C4-2B (cell line): Measurements from ENCODE around the gene GGT1.
"Not testable (repeated sequence)": the region's sequence is repeated elsewhere in the genome, so short reads cannot be mapped to it uniquely, and the experiment has no call there.

Source experiments
- CTCF ChIP-seq: fragments of 450-650 bp; conservative IDR thresholded peaks from 2 replicates; pipeline ENCODE4 v1.5.1; 2017; ENCODE audit warnings: mild to moderate bottlenecking
- ZFX ChIP-seq: fragments of 450-650 bp; IDR thresholded peaks from 2 replicates; pipeline ENCODE4 v1.6.1; 2017

GRCh38 chr22:24642307-24642706, 39.3 kb downstream of the GGT1 start:
- TF ChIP-seq CTCF, ZFX: not testable (repeated sequence)
